Cardiac fibroblast (primary cell): Measurements from ENCODE around the gene KDM1B.

Experiments used
- DNase-seq, 2 donors: peaks; one replicate each; pipeline versions ENCODE4 v3.0.0 to v3.0.0-alpha.2; 2010; ENCODE audit warnings: low read depth in 2 of 2
- H3K4me3 ChIP-seq, 2 donors: replicated peaks in 1 of 2; 1 replicate in 1 of 2; 2 replicates in 1 of 2; pipeline ENCODE4 v1.5.1; 2011; ENCODE audit warnings: low read depth in 2 of 2, low read length in 2 of 2, mild to moderate bottlenecking in 2 of 2, moderate library complexity in 1 of 2
- CTCF ChIP-seq: IDR thresholded peaks from one replicate; pipeline ENCODE4 v1.5.1; 2011; ENCODE audit warnings: low read depth, mild to moderate bottlenecking, low read length, inconsistent platforms

The KDM1B gene

GRCh38 chr6:18260448-18261106 is 105.4 kb downstream of the KDM1B start:
- DNase-seq = peak; percentile 17 to 33
- peak; percentile 11 for TF ChIP-seq CTCF
- H3K4me3 ChIP-seq = no peak overlapping the region

GRCh38 chr6:18261877-18262276 is 106.7 kb downstream of the KDM1B start:
- no peak for TF ChIP-seq CTCF
- DNase-seq = no peak
- H3K4me3 ChIP-seq = no peak overlapping the region

GRCh38 chr6:18262702-18263417 is 107.6 kb downstream of the KDM1B start:
- no peak for TF ChIP-seq CTCF
- peak overlapping the region; percentile 94 to 96 for H3K4me3 ChIP-seq

GRCh38 chr6:18263418-18264218 is 108.4 kb downstream of the KDM1B start:
- DNase-seq = peak; percentile 19 to 31
- peak overlapping the region; percentile 94 to 96 for H3K4me3 ChIP-seq
- no peak for TF ChIP-seq CTCF

More at GRCh38 chr6:18262702-18263417, 107.6 kb downstream of the KDM1B start:
- peak; percentile 5 to 22 for DNase-seq

- TF ChIP-seq CTCF = peak; percentile 37
- H3K4me3 ChIP-seq = peak within 1 kb of the TSS; percentile 94 to 96
- peak; percentile 83 to 85 for DNase-seq
Observed at GRCh38 chr6:18264219-18264922, 109.1 kb downstream of the KDM1B start, which contains the start of gene DEK. TSS of gene DEK (minus strand) at chr6:18264530. CDS start at chr6:18263987, 543 bp downstream.

- TF ChIP-seq CTCF = no peak
- no peak for DNase-seq
- peak overlapping the region; percentile 53 to 94 for H3K4me3 ChIP-seq
Observed at GRCh38 chr6:18264923-18265377, 109.7 kb downstream of the KDM1B start.
